CD4-positive, alpha-beta T cell treated with Interleukin-17A for 1 hour (primary cell): ENCODE results near the gene SSNA1.
A peak's percentile ranks its signal among the peaks of the same experiment; 100 is the strongest.

Source experiments
- DNase-seq: peaks from one replicate; pipeline ENCODE4 v3.0.0-alpha.2; 2020

SSNA1 gene

DNA sequence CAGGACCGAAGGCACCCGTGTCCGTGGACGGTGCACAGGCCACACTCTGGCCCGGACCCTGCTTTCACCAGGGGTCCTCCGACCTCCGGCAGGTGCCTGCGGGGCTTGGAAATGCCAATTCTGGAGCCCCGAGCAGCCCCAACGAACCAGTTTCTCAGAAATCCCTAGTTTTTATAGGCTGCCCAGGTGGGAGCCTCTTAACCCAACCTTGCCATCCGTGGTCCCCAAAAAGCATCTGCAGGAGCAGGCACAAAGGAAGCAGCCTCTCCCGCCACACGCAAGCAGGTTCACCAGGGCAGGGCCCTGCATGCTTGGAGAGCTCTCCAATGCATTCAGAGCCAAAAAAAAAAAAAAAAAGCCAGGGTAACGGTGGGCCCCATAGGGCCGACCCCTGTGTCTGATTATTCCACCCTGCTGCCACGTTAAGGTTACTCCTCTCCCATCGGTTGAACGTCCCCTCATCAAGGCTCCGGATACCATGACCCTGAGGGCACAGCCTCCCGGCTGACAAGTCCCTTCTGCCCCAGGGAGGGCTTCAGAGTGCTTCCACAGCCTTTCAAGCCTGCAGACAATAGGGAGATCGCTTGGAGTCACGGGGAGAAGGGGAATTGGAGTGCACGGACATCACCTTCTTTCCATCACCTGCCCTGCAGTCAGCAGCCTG, 12.9 kb downstream of the SSNA1 start:
- no peak for DNase-seq

DNA sequence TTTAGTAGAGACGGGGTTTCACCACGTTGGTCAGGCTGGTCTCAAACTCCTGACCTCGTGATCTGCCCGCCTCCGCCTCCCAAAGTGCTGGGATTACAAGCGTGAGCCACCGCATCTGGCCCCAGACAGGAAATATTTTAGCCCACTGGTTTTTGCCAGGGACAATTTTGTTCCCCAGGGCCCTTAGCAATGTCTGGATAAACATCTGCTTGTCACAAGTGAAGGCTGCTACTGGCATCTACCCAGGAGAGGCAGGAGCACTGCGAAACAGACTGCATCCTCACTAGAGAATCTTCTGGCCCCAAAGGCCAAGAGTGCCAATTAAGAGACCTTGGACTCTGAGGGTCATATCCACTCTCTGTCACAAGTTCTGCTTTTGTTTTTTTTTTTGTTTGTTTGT, 14.5 kb downstream of the SSNA1 start:
- DNase-seq = no peak

DNA sequence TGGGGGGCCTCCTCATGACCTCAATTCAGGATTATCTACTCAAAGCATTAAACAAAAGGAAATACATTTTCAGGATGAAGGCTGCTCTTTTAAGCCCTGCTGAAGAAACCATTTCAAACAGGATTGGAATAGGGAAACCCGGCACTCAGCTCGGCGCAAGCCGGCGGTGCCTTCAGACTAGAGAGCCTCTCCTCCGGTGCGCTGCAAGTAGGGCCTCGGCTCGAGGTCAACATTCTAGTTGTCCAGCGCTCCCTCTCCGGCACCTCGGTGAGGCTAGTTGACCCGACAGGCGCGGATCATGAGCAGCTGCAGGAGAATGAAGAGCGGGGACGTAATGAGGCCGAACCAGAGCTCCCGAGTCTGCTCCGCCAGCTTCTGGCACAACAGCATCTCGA, 16.3 kb downstream of the SSNA1 start:
- DNase-seq = no peak

DNA sequence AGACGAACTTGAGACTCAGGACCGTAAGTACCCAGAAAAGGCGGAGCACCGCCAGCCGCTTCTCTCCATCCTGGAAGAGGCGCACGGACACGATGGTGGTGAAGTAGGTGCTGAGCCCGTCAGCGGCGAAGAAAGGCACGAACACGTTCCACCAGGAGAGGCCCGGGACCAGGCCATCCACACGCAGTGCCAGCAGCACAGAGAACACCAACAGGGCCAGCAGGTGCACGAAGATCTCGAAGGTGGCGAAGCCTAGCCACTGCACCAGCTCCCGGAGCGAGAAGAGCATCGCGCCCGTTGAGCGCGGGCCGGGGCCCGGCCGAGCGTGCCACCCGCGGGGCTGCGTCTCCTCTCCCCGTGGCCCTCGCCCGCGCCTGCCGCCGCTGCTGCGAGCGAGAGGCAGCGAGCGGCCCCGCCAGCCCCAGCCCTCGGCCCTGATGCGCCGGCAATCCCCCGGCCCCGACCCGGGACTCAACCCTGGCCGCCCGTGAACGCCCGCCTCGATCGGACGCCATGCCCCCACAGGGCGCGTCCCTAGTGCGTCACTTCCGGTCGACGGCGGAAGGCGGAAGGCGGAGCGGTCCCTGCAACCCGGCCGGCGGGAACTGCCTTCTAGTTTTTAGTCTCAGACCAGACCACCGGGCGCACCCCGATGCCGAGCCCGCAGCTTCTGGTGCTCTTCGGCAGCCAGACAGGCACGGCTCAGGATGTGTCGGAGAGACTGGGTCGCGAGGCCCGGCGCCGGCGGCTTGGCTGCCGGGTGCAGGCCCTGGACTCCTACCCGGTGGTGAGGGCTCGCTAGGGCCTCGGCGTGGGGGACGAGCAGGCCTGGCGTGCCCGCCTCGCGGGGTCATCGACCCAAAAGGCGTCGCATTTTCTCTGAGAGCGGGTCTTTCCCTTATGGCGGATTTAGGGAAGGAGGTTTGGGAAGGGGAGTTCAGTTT, 16.9 kb downstream of the SSNA1 start, which contains the start of the genes NDOR1 and TMEM203:
Gene NDOR1, plus strand, starts transcription at position 575 of the 944 bp plus-strand sequence. Its CDS starts 78 bp downstream, at position 653.
Gene TMEM203, minus strand, starts transcription at position 523 of the 944 bp plus-strand sequence. Its CDS starts 234 bp downstream, at position 289.
- DNase-seq = peak; percentile 91

DNA sequence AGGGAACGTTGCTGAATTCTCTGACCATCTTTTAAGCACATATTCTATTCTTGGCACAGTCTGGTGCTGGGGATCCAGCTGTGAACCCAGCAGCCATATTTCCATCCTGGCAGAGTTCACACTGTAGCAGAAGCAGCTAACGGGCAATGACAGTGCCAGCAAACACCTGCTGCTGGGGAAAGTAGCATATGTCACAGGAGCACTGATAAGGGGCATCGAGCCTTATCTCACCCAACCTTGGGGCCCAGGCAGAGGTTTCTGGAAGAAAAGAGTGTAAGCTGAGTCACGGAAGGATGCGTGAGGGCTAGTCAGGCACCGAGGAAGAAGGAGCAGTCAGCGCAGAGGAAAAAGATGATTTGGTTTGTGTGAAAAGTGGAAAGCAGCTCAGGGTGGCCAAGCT, 18.1 kb downstream of the SSNA1 start:
- DNase-seq = no peak

DNA sequence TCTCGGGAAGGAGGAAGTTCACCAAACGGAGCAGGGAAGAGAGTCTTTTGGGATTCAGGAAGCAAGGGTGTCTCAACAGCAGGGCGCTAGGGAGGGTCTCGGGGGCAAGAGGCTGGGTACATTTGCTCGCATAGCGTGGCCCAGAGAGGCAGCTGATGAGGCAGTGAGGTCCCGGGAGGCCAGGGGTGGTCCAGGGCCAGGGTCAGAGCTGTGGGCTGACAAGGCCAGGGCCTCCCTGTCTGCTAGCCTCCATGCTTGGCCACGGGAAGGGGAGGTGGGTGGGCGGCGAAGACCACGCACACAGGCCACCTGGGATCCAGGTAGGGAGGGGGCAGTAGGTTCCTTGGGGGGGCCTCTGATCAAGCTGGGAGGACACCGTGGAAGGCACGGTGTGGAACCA, 23.1 kb downstream of the SSNA1 start:
- DNase-seq = no peak

DNA sequence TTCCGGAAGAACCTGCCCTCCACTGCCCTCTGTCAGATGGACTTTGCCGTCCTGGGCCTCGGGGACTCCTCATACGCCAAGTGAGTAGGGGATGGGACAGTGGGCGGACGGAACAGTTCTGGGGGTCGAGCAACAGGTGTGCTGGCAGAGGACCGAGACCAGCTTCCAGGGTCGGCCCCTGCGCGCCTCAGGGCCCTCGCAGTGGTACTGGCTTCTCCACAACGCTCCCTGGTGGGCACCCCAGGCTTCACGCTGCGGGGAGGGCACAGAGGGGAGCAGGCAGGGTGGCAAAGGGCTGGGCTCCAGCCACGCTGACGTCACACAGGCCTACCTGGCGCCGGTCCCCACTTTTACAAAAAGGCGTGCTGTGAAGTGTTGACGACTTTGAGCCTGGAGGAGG, 24.0 kb downstream of the SSNA1 start:
- DNase-seq = no peak

DNA sequence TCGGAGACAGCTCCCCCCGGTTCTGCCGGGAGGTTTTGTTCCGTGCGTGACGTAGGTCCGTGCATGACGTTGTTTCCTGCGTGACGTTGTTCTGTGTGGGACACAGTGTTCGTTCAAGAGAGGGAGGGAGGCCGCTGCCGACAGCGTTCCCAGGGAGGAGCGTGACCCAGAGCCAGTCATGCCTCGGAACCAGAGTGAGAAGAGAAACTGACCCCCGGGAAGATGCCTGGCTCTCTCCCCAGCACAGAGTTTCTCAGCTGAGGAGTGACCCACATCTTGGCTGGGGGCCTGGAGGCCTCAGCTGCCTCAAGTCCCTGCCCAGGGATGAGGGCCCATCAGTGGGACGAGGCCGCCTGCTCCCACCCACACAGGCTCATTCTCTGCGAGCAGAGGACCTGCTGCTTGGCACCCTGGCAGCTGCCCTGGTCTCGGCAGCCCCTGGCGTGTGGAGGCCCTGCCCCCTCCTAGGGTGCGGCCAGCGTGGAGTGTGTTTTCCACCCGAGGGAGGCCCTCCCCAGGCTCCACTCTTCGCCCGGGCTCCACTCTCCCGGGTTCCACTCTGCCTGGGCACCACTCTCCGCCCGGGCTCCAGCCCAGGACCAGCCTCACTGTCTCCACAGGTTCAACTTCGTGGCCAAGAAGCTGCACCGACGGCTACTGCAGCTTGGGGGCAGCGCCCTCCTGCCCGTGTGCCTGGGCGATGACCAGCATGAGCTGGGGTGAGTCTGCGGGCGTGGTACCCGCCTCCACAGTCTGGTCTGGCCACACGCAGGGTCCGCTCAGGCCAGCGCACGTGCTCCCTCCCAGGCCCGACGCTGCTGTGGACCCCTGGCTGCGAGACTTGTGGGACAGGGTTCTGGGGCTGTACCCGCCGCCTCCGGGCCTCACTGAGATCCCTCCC, 24.9 kb downstream of the SSNA1 start:
- DNase-seq = no peak

DNA sequence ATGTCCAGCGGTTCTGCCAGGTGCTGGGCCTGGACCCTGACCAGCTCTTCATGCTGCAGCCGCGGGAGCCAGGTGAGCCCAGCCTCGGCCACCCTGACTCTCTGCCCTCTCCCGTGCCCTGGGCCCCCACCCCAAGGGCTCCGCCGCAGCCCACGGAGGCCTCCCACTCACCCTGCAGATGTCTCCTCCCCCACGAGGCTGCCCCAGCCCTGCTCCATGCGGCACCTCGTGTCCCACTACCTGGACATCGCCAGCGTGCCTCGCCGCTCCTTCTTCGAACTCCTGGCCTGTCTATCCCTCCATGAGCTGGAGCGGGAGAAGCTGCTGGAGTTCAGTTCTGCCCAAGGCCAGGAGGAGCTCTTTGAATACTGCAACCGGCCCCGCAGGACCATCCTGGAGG, 26.1 kb downstream of the SSNA1 start:
- no peak for DNase-seq

DNA sequence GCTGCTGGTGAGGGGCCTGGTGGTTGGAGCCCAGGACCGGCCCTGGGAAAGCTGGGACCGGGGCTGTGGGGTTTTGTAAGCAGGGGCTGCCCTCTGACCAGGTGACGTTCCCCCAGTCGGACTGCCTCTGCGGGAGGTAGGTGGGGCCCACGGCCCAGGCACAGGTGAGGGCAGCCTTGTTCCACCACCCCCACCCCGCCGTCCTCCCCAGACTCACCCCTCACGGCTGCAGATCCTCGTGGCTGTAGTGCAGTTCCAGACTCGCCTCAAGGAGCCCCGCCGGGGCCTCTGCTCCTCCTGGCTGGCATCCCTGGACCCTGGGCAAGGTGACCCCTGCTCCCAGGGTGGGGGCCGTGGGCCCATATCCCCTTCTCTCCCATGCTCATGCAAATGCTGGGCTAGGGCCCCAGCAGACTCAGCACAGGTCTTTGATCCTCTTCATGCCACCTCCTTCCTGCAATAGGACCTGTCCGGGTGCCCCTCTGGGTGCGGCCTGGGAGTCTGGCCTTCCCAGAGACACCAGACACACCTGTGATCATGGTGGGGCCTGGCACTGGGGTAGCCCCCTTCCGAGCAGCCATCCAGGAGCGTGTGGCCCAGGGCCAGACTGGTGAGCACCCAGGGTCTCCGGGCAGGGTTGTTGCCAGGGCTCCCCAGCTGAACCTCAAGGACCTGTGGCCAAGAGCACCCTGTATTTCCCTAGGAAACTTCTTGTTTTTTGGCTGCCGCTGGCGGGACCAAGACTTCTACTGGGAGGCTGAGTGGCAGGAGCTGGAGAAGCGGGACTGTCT, 26.9 kb downstream of the SSNA1 start:
- no peak for DNase-seq

DNA sequence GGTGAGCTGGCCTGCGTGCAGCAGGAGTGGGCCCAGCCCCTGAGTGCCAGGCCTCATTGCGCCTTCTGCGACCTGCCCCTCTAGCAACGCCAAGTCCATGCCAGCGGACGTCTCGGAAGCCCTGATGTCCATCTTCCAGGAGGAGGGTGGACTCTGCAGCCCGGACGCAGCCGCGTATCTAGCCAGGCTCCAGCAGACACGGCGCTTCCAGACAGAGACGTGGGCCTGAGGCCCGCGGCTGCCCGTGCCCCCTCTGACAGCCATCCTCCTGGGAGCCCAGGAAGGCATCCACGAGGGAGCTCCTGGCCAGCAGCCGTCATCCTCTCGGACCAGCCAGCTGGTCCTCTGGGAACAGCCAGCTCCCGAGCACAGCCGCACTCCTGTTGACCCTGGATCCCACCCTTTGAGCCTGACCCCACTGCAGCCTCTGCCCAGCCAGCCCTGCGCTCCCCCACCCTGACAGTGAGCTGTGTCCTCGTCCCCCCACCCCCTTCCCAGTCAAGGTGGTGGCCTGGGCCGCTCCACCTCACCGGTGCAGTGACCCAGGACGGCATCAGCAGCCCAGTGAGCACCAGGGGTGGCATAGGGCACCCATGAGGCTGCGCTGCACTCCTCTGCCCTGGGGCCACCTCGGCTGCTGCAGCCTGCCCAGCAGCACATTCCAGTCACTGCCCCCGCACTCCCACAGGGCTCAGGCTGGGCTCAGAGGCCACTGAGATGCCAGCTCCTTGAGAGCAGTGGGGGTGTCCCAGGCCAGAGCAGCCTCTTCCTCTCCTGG, 27.9 kb downstream of the SSNA1 start:
- DNase-seq = no peak

DNA sequence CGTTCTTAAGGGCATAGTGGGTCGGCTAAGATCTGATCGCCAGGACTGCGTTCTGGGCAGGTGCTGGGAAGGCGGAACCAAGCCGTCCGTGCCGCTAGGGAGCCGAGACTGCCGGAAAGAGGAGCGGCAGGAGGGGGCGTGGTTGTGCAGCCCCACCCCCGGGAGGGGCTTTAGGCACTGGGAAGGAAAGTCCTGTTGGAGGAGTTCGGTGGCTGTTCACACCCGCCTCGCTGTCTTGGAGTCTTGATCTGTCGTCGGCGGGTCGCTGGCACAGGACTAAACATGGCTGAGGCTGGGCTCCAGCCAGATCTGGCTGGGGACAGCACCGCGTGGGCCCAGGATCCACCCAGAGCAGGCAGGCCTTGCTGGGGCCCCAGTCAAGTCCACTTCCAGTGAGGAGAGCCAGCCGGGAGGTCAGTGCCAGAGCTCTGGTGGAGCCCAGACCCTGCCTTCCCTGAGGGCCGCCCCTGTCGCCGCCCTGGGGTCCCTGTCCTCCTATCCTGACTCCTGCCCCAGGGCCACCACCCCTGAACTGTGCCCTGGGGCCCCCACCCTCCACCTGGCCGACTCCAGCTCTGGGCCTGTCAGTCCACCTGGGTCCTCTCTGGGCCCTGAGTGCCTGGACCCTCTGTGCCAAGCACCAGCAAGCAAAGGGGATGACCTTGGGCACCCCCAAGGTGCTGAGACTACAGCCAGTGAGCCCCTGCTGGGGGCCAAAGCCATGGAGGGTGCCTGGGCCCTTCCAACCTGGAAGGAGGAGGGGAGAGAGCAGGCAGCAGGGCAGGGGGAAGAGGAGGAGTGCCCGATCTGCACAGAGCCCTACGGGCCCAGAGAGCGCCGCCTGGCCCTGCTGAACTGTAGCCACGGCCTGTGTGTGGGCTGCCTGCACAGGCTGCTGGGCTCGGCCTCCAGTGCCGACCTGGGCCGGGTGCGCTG, 29.1 kb downstream of the SSNA1 start:
- no peak for DNase-seq

DNA sequence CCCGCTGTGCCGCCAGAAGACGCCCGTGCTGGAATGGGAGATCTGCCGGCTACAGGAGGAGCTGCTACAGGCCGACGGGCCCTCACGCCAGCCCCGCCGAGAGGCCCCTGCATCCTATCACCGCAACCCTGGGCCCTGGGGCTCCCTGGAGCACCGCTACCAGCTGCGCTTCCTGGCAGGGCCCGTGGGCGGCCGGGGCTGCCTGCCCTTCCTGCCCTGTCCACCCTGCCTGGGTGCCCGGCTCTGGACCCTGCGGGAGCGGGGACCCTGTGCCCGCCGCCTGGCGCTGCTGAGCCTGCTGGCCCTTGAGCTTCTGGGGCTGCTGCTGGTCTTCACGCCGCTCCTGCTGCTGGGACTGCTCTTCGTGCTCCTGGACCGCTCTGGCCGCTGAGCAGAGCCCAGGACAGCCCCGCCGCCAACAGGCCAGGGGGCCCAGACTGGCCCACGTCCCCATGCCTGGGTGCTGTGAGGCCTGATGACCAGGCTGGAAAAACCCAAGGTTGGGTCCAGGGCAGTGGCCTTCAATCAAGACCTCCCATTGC, 29.8 kb downstream of the SSNA1 start:
- DNase-seq = no peak

DNA sequence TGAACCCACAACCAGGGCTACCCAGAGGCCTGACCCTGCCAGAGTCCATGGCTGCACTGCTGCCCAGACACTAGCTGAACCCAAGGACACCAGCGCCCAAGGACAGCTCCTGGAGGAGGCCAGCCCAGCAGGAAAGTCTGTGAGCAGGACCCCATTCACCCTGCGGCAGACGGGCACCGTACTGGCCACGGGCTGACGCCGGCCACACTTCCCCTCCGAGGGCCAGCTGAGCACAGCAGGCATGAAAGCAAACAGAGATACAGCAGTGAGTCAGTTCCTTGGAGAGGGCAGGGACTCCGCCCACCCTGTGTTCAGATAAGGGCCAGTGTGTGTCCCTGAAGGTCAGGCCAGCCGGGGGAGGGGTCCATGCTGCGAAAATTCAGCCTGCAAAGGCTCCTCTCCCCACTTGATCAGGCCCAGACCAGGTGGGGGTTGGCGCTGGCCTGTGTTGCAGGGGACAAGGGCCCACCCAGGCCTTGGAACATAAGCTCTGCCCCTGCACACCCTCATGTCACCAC, 30.3 kb downstream of the SSNA1 start:
- no peak for DNase-seq

DNA sequence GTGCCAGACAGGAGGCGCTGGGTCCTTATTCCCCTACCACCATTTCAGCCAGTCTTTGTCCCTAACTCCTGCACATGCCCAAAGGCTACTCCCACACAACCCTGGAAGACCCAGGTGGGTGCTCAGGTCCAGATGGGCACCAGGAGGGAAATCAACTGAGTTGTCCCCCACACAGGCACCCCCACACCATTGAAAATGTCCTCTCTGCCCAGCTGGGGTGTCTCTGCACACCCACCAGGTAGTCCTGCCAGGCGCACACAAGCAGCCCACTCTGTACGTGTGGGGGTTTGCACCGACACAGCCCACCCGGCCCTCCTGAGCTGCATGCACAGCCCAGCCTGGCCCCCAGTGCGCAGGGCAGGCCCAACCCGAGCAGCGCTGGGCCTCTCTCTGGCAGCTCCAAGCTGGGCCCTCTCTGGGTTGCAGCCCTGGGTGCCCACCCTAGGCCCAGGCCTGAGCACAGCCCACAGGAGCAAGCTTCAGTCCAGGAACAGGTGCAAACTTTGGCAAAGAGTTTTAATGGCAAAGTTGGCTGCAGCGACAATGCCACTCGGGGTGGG, 31.4 kb downstream of the SSNA1 start:
- DNase-seq = no peak

DNA sequence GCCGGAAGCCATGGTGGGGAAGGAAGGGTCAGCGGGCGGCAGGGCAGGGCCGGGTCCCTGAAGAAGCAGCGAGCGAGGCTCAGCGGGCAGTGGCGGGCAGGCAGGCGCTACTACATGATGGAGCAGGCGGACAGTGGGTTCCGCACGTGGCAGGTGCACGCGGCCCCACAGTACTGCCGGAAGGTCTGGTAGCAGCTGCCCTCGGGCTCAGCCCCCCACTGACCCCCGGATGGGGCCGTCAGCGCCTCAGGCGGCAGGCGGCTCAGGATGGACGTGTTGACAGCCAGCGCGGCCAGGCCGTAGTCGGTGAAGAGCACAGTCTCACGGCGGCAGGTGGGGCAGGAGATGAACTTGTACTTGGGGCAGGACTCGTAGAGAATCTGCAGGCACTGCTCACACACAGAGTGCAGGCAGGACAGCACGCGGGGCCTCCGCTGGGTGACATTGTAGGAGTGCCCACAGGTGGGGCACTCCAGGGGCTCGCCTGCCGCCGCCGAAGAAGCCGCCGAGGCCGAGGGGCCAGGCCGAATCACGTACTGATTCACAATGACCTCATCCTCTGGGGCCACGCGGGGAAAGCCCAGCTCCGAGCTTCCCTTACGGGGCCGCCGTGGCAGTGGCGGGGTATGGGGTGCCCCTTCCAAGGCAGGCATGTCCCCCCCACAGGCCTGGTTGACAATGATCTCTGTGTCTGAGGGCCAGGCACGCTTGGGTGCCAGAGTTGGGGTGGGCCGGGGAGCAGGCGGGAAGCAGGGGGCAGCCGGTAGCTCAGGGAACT, 32.0 kb downstream of the SSNA1 start:
- no peak for DNase-seq

DNA sequence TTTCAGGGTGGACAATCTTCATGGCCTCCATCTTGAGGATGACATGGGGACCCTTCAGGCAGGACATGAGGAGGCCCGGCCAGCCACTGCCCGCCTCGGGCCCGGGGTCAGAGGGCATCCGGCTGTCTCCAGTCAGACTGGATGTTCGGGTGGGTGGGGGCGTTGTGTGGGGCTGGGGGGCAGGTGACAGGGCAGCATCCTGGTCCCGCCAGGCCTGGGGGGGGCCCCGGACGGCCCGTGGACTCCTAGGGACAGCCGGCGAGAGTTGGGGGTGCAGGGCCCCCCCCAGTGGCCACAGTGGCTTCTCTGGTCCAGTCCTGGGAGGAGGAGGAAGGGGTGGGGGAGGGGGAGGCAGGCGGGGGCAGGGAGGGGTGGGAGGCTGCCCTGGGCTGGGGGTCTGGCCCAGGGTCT, 32.6 kb downstream of the SSNA1 start:
- DNase-seq = no peak

DNA sequence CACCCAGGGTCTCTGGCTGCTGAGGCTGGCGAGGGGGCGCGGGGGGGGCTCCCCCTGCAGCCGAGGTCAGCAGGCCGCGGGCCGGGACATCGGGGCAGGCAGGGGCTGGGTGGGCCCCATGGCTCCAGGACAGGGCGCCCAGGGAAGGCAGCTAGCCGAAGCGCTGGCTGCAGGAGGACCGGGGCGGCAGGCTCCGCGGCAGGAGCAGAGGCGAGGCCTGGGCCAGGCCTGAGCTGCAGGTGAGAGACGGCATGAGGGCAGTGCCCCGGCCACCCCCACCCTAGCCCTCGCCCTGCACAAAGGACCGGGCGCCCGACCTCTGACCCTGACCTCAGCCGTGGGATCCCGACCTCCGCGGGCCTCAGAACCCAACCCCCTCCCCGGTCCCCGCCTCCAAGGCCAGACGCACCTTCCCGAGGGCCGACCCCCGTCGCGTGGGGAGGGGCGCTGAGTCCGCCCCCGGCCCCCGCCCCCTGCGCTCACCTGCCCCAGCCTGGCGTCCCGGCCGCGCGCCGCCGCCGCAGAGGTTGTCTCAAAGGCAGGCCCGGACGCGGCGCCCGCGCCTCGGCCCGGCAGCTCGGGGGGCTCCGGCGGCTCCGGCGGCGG, 33.1 kb downstream of the SSNA1 start:
- DNase-seq = peak; percentile 19
